OCI-LY1 (cell line): ENCODE results near the gene GRK5.
"Not testable (repeated sequence)": the region's sequence is repeated elsewhere in the genome, so short reads cannot be mapped to it uniquely, and the experiment has no call there.

Source experiments
- H2AFZ ChIP-seq: fragments of 200-600 bp; sonication (generic), shearing (Covaris generic); 2 replicates; pipeline ENCODE4 v1.6.0; 2014; ENCODE audit warnings: antibody characterized with exemption, mild to moderate bottlenecking, low read length
- H3F3A ChIP-seq: fragments of 200-600 bp; sonication (generic), shearing (Covaris generic); 2 replicates; pipeline ENCODE4 v1.6.0; 2014; ENCODE audit warnings: mild to moderate bottlenecking, antibody characterized with exemption, low read length, moderate library complexity; ENCODE audit not compliant: insufficient read depth
- H3K27ac ChIP-seq: fragments of 200-600 bp; sonication (generic); 2 replicates; pipeline ENCODE4 v1.5.1; 2014; ENCODE audit warnings: low read length, mixed run types, mild to moderate bottlenecking, low read depth; ENCODE audit not compliant: poor library complexity, severe bottlenecking
- H3K27me3 ChIP-seq: fragments of 200-600 bp; sonication (generic); 2 replicates; pipeline ENCODE4 v1.6.0; 2014; ENCODE audit warnings: antibody characterized with exemption, mild to moderate bottlenecking, low read length, moderate library complexity; ENCODE audit not compliant: insufficient read depth
- H3K36me3 ChIP-seq: fragments of 200-600 bp; sonication (generic); 2 replicates; pipeline ENCODE4 v1.6.1; 2014; ENCODE audit warnings: mild to moderate bottlenecking, antibody characterized with exemption, low read length, moderate library complexity, mixed read lengths; ENCODE audit not compliant: insufficient read depth
- H3K4me1 ChIP-seq: fragments of 200-600 bp; sonication (generic); 2 replicates; pipeline ENCODE4 v1.5.1; 2014; ENCODE audit warnings: mild to moderate bottlenecking, low read length, moderate library complexity; ENCODE audit not compliant: insufficient read depth, severe bottlenecking
- H3K4me2 ChIP-seq: fragments of 200-600 bp; sonication (generic), shearing (Covaris generic); 2 replicates; pipeline ENCODE4 v1.6.1; 2014; ENCODE audit warnings: low read length
- H3K4me3 ChIP-seq: fragments of 200-600 bp; sonication (generic); 2 replicates; pipeline ENCODE4 v1.5.1; 2014; ENCODE audit warnings: low read length, low read depth, mild to moderate bottlenecking, mixed read lengths; ENCODE audit not compliant: poor library complexity, severe bottlenecking
- H3K79me2 ChIP-seq: fragments of 200-600 bp; shearing (Covaris generic); 2 replicates; pipeline ENCODE4 v1.6.1; 2016; ENCODE audit warnings: mixed run types, low read length, mixed read lengths; ENCODE audit not compliant: insufficient read depth
- H3K9ac ChIP-seq: fragments of 200-600 bp; sonication (generic), shearing (Covaris generic); 2 replicates; pipeline ENCODE4 v1.6.1; 2014; ENCODE audit warnings: mild to moderate bottlenecking, low read length, mixed read lengths
- H3K9me2 ChIP-seq: fragments of 200-600 bp; sonication (generic), shearing (Covaris generic); 2 replicates; pipeline ENCODE4 v1.6.1; 2014; ENCODE audit warnings: low read depth, mild to moderate bottlenecking, low read length, mixed read lengths
- H3K9me3 ChIP-seq: fragments of 200-600 bp; shearing (Covaris generic); 2 replicates; pipeline ENCODE4 v1.6.1; 2014; ENCODE audit warnings: low read length, mixed read lengths
- H4K20me1 ChIP-seq: fragments of 200-600 bp; sonication (generic), shearing (Covaris generic); 2 replicates; pipeline ENCODE4 v1.6.0; 2016; ENCODE audit warnings: mild to moderate bottlenecking, low read length; ENCODE audit not compliant: insufficient read depth
- CTCF ChIP-seq: fragments of 200-600 bp; sonication (generic), shearing (Covaris generic); IDR thresholded peaks from 2 replicates; pipeline ENCODE4 v1.5.1; 2017; ENCODE audit warnings: mild to moderate bottlenecking, antibody characterized with exemption, low read length, moderate library complexity, mixed read lengths
- EZH2 ChIP-seq: fragments of 200-600 bp; sonication (generic), shearing (Covaris generic); IDR thresholded peaks from 2 replicates; pipeline ENCODE4 v1.8.0; 2017; ENCODE audit warnings: borderline replicate concordance, mixed run types, mild to moderate bottlenecking, antibody characterized with exemption, low read length, moderate library complexity, mixed read lengths

GRK5 gene

DNA sequence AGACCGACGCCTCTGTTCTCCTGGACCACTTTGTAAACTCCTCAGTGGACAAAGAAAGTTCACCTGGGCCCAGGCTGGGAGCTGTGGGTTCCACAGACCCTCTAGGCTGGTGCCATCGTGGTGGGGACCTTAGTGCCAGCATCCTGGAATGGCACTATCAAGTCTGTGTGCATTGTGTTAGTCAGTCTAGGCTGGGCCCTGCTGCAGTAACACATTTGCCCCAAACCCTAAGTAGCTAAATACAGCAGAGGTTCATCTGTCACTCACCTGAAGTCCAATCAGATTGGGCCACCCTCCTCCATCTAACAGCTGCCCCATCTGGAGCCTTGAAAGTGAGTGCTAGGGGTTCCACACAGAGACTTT lies 224.4 kb downstream of the GRK5 start:
- H3F3A ChIP-seq, result no peaks in the 10 kb centered on the region
- H2AFZ ChIP-seq, result no peak overlapping the region
- H3K27ac ChIP-seq, result no peak overlapping the region
- H3K4me3 ChIP-seq, result no peak overlapping the region
- no peaks in the 10 kb centered on the region; the same call in 1 of the 2 replicates for H3K36me3 ChIP-seq
- TF ChIP-seq EZH2 (no peak), CTCF (no peak)
- no peak overlapping the region for H3K9ac ChIP-seq
- peaks cover 11% of the 10 kb centered on the region; the same call in 1 of the 2 replicates for H3K27me3 ChIP-seq
- H3K4me1 ChIP-seq, result no peaks in the 10 kb centered on the region
- H3K9me2 ChIP-seq, result no peaks in the 10 kb centered on the region
- H4K20me1 ChIP-seq, result no peaks in the 10 kb centered on the region
- no peak overlapping the region for H3K4me2 ChIP-seq
- H3K79me2 ChIP-seq, result no peaks in the 10 kb centered on the region
- H3K9me3 ChIP-seq, result no peaks in the 10 kb centered on the region

DNA sequence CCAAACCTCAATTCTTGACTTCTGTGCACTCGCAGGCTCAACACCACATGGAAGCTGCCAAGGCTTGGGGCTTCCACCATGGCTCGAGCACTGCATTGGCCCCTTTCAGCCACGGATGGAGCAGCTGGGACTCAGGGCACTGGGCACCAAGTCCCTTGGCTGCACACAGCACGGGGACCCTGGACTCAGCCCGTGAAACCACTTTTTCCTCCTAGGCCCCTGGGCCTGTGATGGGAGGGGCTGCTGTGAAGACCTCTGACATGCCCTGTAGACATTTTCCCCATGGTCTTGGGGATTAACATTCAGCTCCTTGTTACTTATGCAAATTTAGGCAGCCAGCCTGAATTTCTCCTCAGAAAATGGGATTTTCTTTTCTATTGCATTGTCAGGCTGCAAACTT lies 227.6 kb downstream of the GRK5 start:
- H3K4me1 ChIP-seq, H3K4me3 ChIP-seq, H3K9ac ChIP-seq, H3K4me2 ChIP-seq, H3K9me3 ChIP-seq, H3F3A ChIP-seq, H4K20me1 ChIP-seq, H3K36me3 ChIP-seq, H3K79me2 ChIP-seq, H3K27ac ChIP-seq, H3K9me2 ChIP-seq, H2AFZ ChIP-seq: not testable (repeated sequence)
- H3K27me3 ChIP-seq, result peaks cover 11% of the 10 kb centered on the region; the same call in 1 of the 2 replicates

GRCh38 chr10:119438717-119439116 lies 231.3 kb downstream of the GRK5 start:
- Histone ChIP-seq H3K9ac (no peak overlapping the region), H3K27ac (no peak overlapping the region), H2AFZ (no peak overlapping the region), H3F3A (no peaks in the 10 kb centered on the region), H3K4me1 (peaks cover 15% of the 10 kb centered on the region), H3K79me2 (no peaks in the 10 kb centered on the region), H3K36me3 (no peaks in the 10 kb centered on the region), H3K4me2 (no peak overlapping the region), H3K4me3 (no peak overlapping the region), H3K27me3 (0 out of 2 replicates have a peak, but pooled peaks cover 6% of the 10 kb centered on the region), H4K20me1 (no peaks in the 10 kb centered on the region), H3K9me3 (no peaks in the 10 kb centered on the region), H3K9me2 (no peaks in the 10 kb centered on the region)
- no peak for TF ChIP-seq CTCF
- TF ChIP-seq EZH2, result no peak

DNA sequence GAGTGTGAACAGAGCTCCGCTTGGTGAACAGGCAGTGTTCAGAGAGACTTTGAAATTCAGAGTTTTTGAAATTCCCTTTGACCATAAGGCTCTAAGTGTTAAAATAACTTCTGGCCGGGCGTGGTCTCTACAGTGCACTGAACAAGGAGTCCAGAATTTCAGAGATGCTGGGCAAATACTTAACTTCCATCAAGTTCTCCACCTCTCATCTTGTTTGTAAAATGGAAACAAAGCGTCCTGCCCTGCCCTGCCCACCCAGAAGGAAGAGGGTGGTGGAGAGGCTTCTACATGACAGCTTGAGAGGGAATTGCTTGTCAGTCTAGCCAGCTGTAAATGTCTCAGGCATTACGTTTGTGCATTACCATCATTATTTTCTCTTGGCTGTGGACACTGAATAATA lies 232.6 kb downstream of the GRK5 start:
- 0 out of 2 replicates have a peak, but pooled peaks cover 6% of the 10 kb centered on the region for H3K27me3 ChIP-seq
- H3K36me3 ChIP-seq, result no peaks in the 10 kb centered on the region
- H3K9me3 ChIP-seq, result no peaks in the 10 kb centered on the region
- no peaks in the 10 kb centered on the region for H3K9me2 ChIP-seq
- H3K4me2 ChIP-seq, result no peak overlapping the region
- H3K79me2 ChIP-seq, result no peaks in the 10 kb centered on the region
- H3F3A ChIP-seq, result no peaks in the 10 kb centered on the region
- no peak for TF ChIP-seq CTCF
- TF ChIP-seq EZH2, result no peak
- no peak overlapping the region for H2AFZ ChIP-seq
- no peak overlapping the region for H3K27ac ChIP-seq
- H4K20me1 ChIP-seq, result no peaks in the 10 kb centered on the region
- H3K9ac ChIP-seq, result no peak overlapping the region
- peaks cover 15% of the 10 kb centered on the region for H3K4me1 ChIP-seq
- no peak overlapping the region for H3K4me3 ChIP-seq
